GM20000 (cell line): ENCODE results near the gene LIMCH1.

Experiments used
- DNase-seq: peaks from one replicate; pipeline ENCODE4 v3.0.0; 2012; ENCODE audit warnings: low spot score
- TF ChIP-seq, protein P1 (sequence below): IDR thresholded peaks from 2 replicates; pipeline ENCODE4 v1.5.1; 2012; ENCODE audit warnings: mild to moderate bottlenecking, control low read depth; ENCODE audit errors: extremely low read depth, missing control alignments

Gene LIMCH1

GRCh38 chr4:41719417-41719816 is 181.5 kb downstream of the LIMCH1 start:
- no peak for DNase-seq
- TF ChIP-seq, protein P1, sequence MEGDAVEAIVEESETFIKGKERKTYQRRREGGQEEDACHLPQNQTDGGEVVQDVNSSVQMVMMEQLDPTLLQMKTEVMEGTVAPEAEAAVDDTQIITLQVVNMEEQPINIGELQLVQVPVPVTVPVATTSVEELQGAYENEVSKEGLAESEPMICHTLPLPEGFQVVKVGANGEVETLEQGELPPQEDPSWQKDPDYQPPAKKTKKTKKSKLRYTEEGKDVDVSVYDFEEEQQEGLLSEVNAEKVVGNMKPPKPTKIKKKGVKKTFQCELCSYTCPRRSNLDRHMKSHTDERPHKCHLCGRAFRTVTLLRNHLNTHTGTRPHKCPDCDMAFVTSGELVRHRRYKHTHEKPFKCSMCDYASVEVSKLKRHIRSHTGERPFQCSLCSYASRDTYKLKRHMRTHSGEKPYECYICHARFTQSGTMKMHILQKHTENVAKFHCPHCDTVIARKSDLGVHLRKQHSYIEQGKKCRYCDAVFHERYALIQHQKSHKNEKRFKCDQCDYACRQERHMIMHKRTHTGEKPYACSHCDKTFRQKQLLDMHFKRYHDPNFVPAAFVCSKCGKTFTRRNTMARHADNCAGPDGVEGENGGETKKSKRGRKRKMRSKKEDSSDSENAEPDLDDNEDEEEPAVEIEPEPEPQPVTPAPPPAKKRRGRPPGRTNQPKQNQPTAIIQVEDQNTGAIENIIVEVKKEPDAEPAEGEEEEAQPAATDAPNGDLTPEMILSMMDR = no peak

DNA sequence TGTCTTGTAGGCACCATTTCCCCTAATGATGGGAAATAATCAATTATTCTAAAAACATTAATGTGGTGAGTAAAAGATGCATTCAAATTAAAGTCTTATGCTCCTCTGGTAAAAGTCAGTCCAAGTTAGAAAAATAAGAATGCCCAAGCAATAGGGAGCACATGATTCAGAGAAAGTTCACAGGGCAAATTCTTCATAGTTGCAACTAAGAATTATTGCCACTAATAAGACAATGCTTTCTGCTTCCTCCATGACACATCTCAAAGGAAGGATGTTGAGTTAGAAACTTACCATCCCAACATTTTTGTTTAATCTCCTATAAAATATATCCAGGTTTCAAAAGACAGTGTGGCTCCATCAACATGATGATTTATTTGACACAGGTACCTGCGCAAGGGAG is 184.2 kb downstream of the LIMCH1 start:
- TF ChIP-seq, protein P1 = no peak
- no peak for DNase-seq

DNA sequence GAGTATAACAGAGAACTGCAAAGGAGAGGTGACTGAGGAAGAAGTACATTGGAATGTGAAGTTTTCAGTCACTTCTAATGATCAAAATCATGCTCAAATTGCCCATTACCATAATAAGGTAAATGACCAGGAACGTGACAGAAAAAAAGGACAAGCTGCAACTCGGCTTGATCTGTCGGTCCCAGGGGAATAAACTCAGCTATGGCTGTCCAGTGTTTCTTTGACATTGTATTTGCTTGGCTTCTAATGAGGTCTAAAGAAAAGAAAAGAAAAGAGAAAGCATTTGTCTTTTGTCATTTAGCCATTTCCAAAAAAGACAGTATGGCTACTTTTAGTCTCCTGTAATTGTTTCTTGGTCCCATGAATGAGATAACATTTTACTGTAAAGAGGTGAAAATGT is 185.3 kb downstream of the LIMCH1 start:
- no peak for DNase-seq
- TF ChIP-seq, protein P1 = no peak

GRCh38 chr4:41725254-41725653 is 187.3 kb downstream of the LIMCH1 start:
- no peak for DNase-seq
- TF ChIP-seq, protein P1 = no peak

DNA sequence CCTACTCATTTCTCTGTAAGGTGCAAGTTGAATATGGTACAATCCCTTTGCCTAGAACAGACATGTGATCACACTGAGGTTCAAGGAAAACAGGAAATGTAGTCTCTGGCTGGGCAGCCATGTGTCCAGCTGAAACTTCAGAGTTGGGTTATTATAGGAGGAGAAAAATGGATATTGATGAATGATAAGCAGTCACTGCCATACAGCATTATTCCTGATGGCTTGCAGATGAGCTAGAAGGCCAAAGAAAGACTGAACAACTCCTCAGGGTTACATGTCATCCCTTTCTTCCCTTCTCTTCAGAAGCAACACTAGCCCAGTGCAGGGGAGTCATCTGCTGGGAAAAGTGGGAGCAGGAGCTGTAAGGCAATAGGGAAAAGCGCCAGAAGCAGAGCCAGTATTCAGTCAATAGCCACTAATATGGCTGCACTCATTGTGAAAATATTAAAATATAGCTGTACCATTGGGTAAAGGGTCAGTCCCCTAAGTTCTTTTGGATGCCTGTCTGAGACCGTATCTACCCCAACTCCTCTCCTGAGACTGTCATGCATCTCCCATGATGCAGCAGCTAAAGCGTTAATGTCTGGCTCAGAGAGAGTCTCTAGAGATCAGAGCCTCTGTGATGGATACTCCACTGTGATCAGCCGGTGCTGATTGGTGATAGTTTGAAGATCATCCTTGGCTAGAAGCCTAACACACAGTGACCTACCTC is 190.1 kb downstream of the LIMCH1 start:
- TF ChIP-seq, protein P1 = no peak
- no peak for DNase-seq

DNA sequence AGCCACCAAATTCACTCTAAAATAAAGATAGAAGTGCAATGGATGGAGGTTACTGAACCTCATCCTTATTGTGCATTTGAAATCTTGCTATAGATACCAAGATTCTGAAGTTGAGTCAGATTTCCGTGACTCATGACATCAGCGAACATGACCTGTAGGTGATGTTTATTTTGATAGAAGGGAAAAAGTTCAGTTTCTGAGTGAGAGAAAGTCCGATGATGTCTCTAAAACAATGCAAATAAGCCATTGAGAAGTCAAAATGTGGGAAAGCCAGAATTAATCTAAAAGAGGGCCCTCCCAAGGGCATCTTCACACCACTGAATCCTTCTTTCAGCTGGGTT is 190.6 kb downstream of the LIMCH1 start:
- no peak for DNase-seq
- TF ChIP-seq, protein P1 = no peak

GRCh38 chr4:41731569-41732126 is 193.7 kb downstream of the LIMCH1 start:
- no peak for DNase-seq
- TF ChIP-seq, protein P1 = no peak
